ENCODE results near the gene BCAR3.

- TF ChIP-seq CTCF (conservative IDR thresholded peaks at IDR 0.05 in 1 of 2, IDR thresholded peaks at IDR 0.05 in 1 of 2; ENCODE audit: extremely low read depth in 1 of 2, insufficient read depth in 1 of 2, low read depth in 1 of 2, low read length in 2 of 2) (no peak), EZH2 (IDR thresholded peaks at IDR 0.05; ENCODE audit: borderline replicate concordance, low read length) (no peak)
These were observed 139.2 kb downstream of the BCAR3 start for GRCh38 chr1:93542398-93542797.

All from mammary epithelial cell (primary cell).